GM19035 (cell line): Measurements from ENCODE around the gene HAND2.
A peak's percentile ranks its signal among the peaks of the same experiment; 100 is the strongest.

Source experiments
- ATAC-seq: cut with Tn5 transposase; IDR thresholded peaks from one replicate; pipeline ENCODE4 v1.9.1; 2021; ENCODE audit not compliant: unreplicated experiment

HAND2 gene

DNA sequence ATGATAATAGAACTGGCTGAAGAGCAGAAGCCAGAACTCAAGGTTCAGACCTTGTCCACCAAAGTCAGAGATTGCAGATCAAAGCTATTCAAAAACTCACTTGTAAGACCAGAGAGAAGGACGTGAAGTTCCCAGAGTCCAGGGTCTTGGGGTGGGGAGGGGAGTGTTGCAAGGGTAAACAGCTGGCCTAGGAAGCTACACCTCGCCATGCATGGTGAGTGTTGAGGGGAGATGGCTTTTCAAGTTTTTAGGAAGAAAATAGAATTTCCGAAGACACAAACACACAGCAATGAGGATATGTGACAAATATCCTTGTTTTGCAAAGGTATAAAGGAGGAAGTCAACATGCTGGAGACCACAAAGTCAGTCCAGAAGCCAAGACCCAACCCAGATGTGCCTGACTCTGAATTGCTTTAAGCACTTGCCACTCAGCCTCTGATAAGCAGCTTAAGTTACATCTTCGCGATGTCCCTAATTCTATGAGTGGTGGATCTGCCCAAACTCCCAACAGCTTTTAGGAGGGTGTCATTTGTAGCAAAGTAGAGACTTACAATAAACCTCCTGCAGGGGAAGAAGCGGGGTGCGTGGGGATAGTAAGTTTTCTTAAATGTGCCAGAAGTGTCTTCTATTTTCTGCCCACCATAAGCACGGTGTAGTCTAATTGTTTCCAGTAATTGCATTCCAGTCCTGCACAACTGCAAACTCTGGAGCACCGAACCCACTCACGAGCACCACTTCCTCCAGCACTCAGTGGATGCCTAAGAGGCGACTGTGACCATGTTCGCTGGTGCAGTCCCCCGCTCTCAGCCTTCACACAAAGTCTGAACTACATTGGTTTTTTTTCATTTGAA is 26.5 kb downstream of the HAND2 start:
- ATAC-seq, result no peak

DNA sequence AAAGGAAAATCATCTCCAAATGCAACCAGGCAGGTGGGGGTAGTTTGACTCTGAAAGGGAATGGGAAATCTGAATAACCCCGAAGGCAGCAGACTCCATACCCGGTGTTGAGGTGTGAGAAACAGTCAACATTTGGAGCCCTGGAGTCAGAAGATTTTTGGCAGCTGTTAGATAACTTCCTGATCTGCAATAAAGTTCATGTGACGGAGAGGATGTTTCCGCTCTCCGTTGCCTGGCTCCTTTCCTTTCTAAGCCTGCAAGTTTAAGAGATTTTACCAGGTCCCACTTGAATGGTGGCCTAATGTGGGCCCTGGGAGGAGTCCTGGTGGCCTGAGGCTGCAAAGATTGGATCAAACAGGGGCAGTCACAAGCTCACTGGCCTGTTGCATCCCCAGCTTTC is 27.7 kb downstream of the HAND2 start:
- ATAC-seq, result no peak

DNA sequence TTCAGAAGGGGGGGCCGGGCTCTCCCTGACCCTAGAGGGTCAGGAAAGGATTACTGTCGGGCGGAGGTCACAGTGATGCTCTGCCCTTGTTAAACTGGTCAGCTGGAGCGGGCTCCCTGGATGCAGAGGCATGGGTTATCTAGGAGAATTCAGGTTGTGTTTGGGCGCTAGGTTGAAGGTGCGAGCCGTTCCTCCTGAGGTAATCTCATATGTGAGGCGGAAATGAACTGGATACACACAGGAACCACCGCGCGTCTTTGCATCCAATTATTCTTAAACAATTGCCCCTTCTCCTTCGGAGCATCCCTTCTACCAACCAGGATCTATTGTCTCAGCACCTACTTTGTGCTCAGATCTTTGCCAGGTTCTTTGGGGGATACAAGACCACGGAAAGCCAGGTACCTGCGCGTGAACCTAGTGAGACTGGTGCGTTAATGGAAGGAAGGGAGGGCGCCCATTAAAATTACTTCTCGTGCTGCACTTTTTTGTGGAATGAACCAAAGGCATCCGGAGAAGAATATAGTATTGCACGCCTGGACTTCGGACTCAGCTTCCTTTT is 28.4 kb downstream of the HAND2 start:
- no peak for ATAC-seq

DNA sequence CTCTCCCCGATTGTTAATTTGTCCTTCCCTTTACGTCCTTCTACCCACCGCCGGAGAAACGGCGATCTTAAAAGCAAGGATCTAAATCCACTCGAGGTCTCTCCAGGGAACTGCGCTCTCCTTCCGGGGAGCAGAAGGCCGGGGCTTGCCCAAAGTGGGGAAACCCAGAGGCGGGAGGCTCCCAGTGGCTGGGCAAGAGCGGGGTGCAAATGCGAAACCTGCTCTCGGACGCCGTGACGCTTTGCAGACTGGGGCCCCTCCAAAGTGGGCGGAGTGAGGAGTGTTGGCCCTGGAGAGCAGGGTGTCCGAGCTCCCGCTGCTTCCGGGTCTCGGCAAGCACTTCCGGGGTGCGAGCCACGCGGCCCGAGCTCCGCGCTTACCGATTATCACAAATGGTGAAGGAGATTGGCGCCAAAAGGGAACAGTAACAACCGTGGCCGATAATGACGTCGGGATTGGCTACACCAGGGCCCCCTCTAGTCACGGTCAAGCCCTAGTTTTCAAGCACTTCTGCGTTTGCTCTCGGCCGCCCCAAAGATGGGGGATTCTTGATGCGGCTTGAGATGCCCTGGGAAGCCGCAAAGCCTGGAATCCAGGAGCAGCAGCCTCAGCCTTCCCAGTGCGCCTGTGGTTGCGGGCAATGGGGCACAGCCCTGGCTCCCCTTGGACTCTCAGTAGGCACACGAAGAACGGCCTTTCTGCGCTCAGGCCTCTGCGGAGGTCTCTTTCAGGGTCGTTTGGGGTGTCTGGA is 29.0 kb downstream of the HAND2 start:
- ATAC-seq, result no peak

DNA sequence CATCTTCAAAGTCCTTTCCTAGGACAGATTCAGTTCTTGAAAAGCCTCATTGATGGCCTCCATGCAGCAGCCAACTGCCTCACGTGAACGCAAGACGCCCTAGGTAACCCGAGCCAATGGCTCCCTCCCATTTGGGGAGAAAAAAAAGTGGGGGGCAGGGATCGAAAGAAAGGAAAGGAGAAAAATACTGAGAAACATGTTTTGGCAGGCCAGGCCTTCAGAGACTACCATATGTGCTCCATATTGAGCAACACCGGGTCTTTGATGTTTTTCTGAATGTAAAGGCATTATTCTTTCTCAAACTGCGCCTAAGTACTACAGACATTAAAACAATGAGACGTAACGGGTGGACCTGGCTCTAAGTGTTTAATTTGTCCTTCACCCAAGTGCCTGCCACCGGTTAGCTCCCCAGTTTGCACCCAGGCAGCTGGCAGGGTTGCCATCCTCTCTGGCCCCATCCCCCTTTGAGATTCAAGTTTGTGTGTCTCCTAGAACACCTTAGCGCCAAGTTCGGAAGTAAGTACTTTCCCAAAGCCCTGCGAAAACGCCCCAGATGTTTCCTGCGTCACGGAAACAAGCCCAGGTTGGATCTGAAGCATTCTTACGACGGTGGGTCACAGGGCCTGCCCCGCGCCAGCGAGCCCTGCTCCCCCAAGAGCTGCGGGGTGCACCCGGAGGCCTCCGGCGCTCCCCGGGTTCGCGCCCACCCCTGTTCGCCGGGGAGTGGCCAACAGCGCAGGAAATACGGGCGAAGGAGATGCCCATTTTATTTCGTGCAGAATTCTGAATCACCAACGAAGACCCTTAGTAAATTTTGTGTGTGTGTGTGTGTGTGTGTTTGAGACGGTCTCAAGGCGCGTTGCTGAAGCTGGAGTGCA is 30.1 kb downstream of the HAND2 start:
- no peak for ATAC-seq

DNA sequence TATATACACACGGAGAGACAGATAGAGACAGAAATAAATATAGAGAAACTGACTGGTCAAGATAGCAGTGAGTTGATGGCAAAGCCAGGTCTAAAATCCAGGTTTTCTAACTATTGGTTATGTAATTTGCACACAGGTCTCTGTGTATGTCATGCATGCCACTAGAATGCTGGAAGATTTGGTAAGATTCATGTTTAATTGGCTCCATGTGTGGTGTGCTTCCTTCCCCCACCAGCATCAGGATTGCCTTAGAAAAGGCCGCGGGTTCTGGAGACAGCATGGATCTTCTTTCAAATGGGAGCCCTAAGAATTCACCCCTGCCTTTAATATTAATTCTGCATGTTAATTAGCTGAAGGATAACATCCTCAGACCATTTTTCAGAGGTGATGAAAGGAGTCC is 31.3 kb downstream of the HAND2 start:
- ATAC-seq, result no peak

DNA sequence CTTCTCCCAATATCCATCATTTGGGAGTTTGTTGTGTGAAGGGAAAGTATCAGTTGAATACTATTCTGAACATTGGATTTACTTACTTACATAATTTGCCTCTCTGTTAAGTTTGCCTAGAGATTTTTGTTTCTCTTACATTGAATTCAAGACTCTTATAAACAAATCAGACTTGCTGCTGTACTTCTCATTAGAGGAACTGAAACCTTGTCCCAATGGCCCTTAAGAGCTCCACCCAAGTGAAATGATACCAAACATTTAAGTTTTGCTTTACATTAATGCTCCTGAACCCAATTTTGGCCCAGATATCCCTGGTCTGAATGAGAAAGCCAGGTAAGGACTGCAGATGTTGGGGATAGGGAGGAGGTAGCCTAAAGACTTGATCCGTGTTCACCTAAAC is 32.0 kb downstream of the HAND2 start:
- peak; percentile 49 for ATAC-seq

DNA sequence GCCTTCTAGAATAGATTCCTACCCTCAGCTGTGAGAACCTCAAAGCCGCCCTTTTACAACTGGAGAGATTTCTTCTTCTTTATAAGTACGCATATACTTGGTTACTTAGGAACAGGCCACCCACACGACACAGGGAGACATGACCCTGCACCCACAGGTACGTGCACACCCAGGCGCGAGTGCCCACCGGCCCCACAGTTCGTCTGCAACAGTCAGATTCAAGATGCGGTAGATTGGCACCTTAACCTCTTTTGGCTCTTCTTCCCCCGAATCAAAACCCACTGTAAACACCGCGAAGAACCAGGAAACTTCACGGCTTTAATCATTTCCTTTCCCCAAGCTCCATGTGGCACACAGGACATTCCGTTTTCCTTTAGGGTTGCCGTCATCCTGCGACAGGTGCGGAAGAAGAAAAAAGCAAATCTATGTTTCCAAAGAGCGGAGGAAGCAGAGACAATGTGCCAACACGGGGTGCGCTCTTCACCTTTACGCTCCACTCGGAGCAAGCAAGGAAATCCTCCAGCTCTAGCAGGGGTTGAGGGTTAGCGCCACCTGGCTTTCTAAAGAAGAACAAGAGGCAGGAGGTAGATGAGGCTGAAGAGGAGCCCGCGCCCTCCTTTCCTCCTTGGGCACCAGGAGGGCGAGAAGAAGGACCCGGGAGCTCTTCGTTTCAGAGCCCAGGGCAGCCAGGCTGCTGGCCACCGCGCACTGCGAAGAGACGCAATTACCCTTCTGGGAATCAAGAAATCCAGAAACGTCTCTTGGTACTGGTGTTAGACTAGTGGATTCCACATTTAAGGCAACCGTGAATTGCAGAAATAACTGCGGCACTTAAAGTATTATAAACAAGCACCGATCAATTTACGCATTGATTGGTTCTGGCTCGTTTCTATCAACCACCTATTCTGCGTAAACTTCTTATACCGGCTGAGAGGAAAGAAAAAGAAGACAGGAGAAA is 35.7 kb downstream of the HAND2 start:
- peak; percentile 99 for ATAC-seq

- no peak for ATAC-seq
These were observed 37.0 kb downstream of the HAND2 start for GRCh38 chr4:173493041-173493440.

DNA sequence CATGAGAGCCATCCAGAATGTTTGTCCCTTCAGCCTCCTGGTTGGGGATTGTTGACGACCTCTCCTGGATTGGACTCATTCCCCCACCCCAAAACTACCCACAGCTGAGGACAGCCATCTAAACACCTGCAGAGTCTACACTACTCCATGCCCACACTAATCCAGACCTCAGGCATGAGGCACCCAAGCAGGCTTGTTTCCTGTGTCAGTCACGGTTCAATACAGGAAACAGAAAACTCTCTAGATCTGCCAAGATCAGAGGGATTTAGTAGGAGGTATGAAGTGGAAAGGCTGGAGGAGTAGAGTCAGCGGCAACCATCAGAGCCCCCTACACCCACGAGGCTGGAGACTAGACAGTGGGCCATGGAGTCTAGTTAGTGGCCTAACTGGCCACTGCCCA is 37.7 kb downstream of the HAND2 start:
- no peak for ATAC-seq

DNA sequence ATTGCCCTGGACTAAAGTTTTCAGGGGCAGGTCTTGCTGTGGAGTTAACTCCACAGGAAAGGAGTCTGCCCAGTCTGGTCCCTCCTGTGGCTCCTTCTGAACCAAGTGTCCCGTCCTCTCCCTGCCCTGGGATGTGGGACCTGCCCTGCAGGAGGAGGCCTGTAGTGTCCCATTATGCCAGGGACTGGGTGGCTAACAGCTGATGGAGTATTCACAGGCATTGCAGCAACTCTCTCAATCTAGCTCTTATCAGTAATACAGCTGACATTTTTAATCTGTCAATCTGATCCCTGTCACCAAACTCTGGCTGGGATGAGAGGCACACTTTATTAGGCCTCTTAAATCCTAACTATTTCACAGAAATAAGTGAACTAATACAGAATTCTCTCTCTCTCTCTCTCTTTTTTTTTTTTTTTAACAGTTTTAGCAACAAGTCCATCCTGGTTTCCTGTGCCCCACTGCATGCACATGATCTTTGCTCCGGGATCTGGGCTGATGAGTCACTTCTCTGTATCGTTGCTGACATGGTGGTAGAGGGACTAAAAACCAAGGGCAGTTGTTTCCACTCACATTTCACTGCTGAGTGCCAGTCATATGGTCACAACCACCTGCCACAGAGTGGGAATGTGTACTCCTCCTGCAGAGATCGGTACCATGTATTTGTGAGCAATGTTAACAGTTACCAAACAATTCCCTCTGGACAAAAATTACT is 39.1 kb downstream of the HAND2 start:
- ATAC-seq, result no peak

GRCh38 chr4:173490256-173490655 is 39.8 kb downstream of the HAND2 start:
- no peak for ATAC-seq

DNA sequence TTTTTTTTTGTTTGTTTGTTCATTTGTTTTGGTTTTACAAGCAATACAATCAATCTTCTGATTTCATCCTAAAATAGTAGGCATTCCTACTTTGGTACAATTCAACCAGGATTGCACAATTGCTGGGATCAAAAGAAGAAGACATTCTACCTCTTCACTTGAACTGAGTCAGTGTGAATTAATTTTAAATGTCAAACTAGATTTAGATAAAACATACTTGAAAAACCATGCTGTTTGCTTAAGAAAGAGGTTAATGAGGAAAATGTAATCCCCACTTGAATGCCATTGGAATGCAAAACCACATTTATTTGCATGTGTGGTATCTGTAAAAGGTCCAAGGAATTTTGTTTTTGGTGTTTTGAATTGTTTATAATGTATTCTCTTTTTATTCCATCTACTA is 40.5 kb downstream of the HAND2 start:
- ATAC-seq, result no peak

GRCh38 chr4:173488656-173489055 is 41.4 kb downstream of the HAND2 start:
- ATAC-seq, result no peak

DNA sequence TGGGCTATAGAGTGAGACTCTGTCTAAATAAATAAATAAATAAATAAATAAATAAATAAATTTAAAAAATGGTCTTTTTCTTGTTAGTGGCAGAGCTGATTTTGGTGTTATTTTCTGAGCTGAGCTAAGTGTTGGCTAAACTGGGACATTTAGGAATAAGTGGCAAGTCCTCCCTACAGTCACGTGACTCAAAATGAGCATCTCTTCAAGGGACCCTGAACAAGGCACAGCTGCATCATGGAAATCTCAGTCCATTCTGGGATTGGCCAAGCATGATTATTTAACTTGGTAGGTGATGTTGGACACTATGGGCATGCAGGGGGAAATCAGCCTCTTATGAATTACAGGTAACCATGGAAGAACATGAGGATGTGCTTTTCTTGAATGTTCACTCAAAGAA is 42.0 kb downstream of the HAND2 start:
- no peak for ATAC-seq

- ATAC-seq, result no peak
These were observed 43.2 kb downstream of the HAND2 start for GRCh38 chr4:173486714-173487392.

GRCh38 chr4:173485164-173485563 is 44.9 kb downstream of the HAND2 start:
- no peak for ATAC-seq

- ATAC-seq, result no peak
These were observed 47.6 kb downstream of the HAND2 start for GRCh38 chr4:173482330-173482931.
